ENCODE data around the gene BMPER.
A peak's percentile ranks its signal among the peaks of the same experiment; 100 is the strongest.

BMPER gene

DNA sequence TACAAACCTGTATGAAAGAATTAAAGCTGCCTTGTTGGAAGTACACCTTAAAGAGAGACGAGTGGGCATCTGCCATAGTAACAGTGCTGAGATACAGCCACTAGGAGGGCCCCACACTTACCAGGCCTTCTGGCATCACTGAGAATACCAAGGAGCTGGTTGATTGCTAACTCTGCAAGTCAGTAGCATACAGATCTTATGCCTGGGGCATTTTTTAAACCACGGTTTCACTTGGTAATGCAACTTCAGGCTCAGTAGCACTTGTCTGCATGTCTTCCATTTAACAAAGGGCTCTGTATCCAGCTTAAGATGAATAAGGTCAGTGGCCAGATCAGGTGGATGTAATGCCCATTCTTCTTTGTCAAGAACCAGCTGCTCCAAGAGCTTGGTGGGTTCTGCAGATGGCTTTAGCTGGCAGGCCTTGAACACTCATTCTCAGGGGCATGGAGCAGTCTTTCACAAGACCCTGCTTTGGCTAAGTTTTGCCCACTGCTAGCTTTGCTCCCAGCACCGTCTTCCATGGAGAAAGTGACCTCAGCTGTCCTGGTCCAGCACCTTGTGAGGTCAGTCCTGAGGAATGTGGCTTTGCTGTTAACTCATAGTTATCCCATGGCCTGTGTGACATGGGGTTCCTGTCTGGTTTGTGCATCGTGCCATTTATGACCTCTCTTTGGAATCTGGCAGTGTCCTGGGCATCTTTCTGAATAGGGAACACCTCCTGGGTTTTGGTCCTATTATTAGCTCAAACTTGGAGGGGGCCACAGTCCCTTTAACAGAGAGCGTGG, 68.1 kb downstream of the BMPER start:
- no peak for DNase-seq

DNA sequence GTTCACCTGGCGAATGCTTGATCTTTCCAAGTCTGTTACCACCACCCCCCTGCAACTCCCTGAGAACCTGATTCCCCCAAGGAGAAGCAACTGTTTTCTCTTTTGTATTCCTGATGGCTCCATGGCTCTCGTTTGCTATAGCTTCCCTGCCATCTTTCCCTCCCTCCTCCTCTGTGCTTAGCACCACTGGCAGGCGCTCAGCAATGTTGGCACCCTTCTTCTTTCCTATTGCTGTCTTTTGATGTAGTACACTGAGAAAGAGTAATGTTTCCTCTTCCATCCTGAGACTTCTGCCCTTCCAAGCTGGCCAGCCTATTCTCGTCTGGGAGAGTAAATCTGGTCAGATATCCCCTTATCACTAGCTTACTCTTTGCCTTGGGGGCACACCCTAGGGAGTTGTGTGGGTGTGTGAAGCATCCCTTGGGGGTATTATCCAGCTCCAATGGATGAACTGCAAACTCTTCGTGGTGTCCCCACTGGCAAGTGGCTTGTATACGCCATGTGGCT, 74.0 kb downstream of the BMPER start:
- no peak for DNase-seq

DNA sequence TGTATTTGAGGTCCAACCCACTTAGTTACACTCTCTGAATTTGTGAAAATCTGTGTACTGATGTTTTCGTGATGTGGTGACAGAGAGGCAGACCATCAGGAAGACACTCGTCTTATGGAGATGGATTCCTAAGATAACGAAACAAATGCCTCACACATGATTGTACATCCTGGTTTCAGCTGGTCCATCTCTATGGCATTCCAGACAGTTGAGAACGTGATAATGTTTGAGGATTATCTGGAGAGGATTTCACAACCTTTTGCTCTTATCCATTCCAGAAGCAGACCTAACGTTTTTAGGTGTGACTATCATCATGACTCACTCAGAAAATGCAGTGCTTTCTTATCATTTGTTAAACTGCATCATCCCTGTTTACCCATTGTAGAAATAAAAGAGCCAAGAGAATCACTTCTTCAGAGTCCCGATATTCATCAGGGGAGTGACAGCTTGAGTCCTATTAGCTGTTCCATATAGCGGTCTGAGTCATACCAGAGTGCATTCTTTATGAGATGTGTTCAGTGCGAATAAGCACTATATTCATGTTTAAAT, 74.5 kb downstream of the BMPER start:
- no peak for DNase-seq

DNA sequence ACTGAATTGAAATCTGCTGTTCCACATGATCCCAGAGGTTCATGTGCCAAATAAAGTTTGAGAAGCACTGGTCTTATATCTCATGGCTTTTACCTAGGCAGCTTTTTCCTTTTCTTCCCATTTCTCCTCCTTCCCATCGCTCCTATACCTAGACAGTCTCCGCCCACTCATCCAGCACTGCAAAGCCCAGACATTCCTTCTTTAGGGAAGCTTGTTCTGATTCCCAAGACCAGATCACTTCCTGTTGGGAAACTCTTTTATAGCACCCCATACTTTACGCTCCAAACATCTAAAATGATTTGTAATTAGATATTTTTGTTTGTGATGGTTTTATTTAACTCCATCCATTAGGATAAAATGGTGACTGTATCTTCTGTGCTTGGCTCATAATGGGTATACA, 75.9 kb downstream of the BMPER start:
- DNase-seq, result no peak

DNA sequence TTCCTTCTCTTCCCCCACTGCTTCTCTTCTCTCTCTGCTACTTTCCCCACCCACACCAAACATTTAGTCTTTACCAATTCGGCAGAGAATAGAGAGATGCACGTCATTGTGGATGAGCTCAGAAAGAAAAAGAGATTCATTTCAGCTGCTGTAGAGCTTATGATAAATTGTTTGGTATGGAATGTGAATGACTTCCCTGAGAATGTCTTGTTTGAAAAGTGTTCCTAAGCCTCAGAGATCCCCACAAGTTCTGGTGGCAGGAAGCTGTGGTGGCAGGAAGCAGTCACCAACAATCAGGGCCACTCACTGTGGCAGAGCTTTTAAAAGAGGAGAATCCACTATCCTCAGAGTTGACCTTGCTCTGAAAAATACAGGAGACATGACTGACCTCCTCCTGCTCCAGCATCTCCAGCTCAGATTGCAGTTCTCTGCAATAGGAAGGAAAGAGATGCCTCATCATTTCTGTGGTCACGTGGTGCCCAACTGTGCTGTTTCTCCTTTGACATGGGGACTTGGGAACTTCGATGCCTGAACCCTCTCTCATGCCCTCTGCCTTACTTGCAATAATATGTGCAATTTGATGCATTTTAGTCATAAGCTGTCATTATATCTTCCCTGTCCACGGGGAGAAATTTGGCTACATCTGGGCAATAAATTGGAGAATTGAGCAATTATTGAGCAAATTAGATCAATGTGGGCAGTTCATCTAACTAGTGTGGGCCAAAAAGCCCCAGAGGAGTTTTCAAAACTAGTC, 76.5 kb downstream of the BMPER start:
- DNase-seq, result no peak

DNA sequence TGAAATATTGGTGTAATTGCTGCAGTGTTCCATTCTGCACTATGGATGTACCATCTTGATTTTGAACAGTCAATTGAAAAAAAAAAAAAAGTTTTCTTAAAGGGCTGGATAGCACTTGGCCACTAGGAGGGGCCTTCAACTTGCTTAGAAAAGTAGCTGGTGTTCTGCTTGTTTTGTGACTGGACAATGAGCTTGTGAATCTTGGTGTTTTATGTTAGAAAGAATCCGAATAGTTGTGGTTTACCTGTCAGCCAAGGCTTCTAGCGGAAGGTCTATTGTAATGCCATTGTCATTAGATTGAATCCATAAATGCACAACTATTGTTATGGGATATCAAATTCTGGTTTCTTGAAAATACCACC, 77.1 kb downstream of the BMPER start:
- DNase-seq, result no peak

DNA sequence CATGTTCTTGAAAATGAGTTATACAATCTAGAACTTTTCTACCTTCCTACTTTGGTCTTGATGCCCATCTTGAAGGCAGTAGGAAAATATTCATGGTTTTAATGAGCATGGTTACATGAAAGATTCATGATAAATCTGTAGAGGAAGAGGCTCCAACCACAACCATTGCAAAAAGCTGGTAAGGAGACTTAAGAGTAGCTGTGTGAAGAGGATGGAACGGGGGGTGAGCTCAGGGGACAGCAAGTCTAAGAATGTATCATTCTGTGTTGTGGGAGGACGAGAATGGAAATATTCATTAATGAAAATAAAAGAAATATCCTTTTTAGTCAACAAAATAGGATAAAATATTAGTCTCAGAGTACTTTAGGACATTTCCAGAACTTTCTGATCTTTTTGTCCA, 81.1 kb downstream of the BMPER start:
- DNase-seq, result no peak

DNA sequence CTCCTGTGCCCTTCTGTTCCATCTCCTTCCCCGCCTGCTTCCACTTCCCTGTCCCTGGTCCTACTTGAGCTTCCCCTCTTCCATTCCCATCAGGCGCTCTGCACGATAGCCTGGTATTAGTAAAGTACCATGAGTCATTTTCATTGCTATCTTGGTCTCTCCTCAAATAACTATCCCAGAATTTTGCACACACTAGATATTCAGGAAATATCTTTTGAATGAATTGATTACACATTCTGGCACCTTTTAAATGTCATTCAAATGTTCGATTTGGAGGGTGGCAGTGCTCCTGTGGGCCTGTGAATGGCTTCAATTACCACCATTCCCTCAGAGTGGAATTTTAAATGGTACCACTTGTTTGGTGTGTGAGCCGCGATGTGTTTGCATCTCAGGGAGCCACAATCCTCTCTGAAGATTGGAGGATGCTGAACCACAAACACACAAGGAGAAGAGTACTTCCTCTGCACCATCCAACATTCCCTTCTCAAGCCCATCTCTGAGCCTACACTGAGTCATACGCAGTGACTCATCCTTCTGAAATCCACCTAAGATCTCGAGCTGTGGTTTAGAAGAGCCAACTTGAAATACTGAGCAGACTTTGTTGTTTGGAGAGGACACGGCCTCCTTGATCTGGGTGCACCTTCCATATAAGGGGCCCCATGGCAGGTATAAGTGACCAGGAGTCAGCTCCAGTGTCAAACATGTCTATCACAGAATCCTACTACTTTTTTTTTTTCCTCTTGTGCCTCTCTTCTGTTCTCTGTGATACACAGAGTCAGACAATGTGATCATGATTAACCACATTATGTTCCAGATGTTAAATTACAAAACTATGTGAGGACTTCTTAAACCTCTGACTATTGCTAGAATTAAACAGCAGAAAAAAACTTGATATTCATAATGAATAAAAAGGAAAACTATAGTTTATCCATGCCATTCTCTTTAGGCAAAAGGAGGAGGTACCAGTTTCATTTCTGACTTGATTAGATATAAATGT, 81.9 kb downstream of the BMPER start:
- DNase-seq, result no peak

DNA sequence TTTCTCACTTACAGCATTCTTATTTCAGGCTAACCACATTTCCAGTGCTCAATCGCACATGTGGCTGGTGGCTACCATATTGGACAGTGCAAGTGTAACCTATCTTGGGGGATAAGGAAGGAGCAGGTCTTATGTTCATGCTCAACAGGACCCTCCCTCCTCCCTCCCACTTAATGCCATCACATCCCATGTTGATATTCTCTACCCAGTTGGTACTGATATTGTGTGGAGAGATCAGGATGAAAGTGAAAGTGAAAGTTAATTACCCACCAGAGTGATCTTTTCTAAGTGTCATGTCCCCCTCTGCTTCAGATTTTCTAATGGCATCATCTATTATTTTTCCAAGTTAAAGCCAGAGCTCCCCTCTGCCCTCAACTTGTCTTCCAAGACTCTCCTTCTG, 91.6 kb downstream of the BMPER start:
- no peak for DNase-seq

DNA sequence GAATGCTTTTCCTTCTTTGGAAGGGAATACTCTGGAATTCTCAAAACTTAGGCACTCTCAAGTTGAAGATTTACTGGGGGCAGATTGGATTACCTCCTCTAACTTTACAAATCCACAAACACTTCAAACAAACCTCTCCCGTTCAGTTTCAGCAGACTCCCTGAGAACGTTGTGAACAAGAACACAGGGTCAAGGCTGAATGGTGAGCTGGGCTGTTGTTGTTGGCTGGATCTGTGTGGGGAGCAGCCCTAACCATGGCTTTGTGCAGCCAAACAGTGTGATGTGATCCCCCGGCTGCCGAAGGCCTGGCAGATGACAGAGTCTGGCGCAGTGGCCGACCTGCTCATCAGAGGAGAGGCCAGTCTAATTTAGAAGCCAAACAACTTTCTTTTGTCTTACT, 93.1 kb downstream of the BMPER start:
- no peak for DNase-seq

DNA sequence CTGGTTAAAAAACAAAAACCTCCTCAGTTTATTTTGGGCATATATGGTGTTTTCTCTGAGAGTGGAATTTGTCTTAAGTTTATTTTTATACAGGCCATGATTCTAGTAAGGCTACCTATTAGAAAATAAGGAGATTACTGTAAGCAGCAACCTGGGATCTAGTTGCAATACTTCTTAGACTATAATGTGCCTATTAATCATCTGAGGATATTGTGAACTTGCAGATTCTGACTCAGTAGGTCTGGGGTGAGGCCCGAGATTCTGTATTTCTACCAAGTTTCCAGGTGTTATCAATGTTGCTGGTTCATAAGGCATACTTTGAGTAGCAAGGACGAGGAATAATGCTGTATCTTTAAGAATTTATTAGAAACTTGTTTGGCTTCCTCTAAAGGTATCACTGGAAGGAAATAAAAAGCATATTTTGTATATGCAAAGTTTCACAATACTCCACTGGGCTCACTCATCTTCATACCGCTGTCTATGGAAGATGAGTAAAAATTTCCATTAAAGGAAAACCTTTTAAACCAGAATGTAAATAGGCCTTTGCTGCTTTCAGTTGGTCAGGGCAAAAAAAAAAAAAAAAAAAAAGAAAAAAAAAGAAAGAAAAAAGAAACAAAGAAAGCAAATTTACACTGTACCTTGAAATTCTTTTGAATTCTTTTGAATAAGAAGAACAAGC, 105.8 kb downstream of the BMPER start:
- DNase-seq, result no peak

DNA sequence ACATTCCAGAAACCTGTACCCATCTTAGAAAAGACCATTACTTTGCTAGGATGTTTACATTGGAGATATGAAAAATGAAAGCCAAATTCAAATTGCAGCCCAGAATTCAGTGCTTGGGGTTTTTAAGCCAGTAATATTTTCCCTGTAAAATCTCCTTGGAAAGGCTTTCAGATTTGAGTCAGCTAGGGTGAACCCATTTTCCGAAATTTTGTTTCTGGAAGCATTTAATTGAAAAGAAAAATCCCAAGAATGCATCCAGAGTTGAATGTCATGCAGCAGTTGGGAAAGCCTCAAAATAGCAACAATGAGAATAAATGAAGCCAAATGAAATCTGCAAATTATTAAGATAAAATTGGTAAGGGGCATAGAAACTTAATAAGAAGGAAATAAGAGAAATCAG, 106.4 kb downstream of the BMPER start:
- DNase-seq, result no peak

DNA sequence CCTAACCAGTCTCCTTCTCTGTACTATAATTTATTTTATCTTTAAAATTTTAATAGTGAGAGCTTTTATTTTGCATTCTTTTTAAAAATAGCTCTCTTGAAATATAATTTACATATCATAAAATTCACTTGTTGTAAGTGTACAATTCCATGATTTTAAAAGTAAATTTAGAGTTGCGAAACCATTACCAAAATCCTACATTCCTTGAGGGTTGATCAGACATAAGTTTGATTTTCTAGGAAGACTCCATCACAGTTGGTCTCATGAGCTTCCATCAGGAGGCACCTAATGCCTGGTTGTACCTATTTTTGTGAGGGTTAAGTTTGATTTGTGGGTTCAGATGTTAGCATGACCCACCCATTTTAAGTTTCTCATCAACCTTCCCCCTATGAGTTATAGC, 108.1 kb downstream of the BMPER start:
- no peak for DNase-seq

DNA sequence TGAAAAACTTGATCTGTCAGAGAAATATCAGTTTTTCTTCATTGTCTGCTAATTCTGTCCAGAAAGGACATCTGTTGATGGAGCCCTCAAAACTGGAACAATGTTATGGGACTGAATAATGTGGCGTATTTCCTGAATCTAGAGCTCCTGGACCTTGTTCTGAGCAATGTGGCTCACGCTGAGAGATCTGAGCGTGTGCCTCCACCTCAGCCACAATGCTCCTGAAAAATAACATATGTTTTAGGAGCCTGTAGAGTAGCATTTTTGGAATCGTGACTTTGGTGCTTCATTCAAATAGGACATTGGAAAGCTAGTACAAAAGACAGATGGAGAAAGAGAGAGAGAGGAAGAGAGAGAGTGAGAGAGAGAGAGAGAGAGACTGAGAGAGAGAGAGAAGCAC, 110.3 kb downstream of the BMPER start:
- DNase-seq, result no peak

DNA sequence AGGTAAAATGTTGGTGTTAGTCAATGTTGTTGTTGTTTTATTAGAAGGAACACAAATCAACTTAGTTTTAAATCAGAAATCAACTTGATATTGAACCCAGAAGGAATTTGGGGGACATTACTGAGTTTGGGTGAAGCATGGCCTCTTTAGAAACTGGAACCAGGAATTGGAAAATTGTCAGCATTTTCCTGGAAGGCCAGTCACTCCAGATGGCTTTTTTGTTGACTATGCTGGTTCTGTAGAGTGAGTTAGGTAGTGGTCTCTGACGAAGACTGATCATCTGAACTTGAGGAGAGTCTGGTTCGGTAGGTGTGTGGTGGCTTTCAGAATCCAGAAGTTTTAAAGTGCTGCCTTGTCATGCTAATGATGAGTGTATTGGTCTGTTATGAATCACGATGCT, 111.5 kb downstream of the BMPER start:
- DNase-seq, result no peak

DNA sequence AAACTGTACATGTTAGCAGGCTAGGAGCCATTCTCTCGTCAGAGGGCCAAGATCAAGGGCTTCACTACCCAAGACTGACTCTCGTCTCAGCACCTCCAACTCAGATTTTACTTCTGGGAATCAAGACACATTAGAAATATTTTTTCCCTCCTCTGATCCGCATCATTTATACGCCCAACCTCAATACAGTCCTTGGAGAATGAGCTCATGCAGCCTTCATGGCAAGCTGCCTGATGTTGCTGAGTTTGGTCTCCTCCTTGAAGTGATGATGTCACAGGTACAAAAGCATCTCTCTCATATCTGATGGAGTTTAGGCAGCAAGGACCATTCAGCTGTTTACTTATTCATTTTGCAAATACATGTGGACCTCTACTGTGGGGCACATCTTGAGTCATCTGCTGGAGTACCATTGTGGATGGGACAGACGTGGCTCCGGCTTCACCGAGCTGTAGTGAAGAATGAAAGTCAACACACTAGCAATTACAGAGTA, 114.0 kb downstream of the BMPER start:
- peak; percentile 66 for DNase-seq

DNA sequence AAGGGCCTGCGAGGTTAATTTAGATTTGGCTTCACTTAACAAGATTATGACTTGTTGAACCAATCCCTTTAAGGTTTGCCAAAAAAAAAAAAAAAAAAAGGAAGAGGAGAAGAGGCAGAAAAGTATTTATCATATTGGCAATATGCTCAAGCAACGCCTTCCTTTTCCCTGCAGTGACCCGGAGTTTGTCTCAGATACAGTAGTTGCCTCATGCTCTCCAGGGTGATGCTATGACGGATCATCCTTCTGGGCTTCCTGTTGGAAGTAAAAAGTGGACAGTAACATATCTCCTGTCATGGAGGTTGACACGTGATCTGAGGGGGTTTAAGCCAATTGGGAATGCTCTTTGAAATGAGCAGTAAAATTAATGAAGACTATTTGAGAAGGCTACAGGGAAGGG, 117.3 kb downstream of the BMPER start:
- no peak for DNase-seq

DNA sequence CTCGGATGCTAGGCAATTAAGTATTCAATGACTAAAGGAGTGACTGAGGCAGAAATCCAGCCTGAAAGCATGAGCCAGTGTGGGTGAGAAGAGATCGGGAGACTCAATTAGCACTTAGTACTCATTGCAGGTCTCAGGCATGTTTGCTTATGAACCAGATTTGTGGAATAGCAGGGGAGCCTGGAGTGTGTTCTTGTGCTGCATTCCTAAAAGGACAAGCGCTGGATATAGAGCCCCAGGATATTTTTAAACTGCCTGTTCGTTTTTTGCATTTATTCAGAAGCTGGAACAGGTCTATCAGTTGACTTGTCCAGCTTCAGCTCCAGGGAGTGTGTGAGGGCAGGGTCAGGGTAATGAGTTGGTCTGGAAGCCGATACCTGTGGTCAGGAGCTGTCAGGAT, 120.3 kb downstream of the BMPER start:
- DNase-seq, result no peak

DNA sequence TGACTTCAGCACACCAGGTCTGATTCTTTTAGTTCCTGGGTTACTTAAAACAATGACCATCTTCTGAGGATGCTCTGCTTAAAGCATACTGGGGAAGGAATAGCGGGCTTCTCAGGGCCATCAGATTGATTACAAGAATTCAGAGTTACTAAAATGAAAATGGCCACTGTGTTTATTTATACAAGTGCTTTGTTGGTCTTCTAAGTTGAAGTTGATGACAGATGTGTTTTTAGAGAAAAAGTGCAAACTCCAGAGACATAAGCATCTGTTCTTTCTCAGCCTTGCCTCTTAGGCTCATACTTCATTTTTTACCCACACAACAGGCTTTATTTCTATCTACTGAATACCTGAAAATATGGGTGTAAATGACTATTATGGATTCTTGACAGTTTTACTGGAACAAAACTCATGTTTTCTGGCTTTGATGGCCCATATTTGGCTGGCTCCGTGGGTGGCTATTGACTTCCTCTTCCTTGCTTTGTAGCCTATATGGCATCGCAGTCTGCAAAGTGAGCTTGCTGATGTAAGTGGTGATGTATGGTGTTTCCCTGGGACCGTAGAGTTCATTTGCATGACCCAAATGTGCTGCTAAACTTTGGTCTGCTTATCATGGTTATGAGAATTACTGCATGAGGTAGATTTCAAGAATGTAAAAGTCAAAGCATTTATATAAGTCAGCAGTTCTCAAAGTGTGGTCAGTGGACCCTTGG, 121.3 kb downstream of the BMPER start:
- DNase-seq, result no peak

DNA sequence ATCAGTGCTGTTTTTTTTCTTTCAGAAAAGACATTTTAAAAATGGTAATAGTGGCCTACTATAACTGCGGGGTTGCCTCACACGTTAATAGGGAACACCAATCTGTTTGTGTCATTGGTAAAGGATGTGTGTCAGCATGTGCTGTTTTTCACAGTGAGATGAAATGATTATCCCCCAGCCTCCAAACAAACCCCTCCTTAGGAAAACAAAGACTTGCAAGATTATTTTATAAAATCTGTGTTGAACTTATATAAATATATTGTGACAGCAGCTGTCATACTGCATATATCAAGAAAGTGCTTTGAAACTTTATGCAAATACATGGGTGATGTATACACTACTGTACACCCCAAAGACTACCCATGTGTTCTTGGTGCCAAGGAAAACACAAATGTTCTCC, 125.8 kb downstream of the BMPER start:
- DNase-seq, result no peak

DNA sequence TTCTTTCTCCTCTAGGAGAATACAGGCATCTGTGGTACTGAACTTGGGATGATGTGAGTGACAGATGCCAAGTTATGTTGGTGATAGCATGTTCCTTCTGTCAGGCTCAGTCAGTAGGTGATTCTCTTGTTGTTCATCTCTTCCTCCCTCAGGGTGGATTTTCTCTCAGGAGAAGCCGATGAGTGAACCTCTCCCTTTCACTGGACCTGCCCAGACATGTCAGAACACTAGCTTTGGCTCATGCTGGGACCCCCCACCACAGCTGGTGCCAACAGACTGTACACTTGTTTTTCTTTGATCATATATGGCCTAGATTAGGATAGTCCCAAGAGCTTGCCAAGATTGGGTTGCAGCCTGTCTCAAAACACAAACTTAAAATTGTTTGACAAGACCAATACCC, 129.4 kb downstream of the BMPER start:
- no peak for DNase-seq

All from NCI-H2029 treated with DMSO at 0.1 percent for 48 hours (cell line).